Amniotic epithelial cell (primary cell): Measurements from ENCODE around the gene IL17REL.
"Not testable (repeated sequence)": the region's sequence is repeated elsewhere in the genome, so short reads cannot be mapped to it uniquely, and the experiment has no call there.

Experiments used
- DNase-seq: peaks from one replicate; pipeline ENCODE4 v3.0.0-alpha.2; 2010; ENCODE audit warnings: low read depth

IL17REL gene

DNA sequence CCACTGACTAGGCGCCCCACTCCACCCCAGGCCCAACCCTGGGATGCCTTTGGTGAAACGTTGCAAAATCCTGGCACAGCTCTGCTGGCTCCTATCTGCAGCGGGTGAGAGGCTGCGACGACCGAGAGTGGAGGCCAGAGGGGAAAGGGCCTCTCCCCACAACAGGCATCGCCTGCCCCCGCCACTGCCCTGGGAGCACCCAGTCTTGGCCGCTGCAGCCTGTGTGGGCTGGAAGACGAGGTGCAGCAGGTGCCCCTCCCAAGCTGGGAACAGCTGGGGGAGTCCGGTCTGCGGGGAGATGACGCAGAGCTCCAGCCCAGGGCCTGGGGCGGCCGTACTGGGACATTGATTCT is 56.2 kb downstream of the IL17REL start:
- DNase-seq, result peak; percentile 59

DNA sequence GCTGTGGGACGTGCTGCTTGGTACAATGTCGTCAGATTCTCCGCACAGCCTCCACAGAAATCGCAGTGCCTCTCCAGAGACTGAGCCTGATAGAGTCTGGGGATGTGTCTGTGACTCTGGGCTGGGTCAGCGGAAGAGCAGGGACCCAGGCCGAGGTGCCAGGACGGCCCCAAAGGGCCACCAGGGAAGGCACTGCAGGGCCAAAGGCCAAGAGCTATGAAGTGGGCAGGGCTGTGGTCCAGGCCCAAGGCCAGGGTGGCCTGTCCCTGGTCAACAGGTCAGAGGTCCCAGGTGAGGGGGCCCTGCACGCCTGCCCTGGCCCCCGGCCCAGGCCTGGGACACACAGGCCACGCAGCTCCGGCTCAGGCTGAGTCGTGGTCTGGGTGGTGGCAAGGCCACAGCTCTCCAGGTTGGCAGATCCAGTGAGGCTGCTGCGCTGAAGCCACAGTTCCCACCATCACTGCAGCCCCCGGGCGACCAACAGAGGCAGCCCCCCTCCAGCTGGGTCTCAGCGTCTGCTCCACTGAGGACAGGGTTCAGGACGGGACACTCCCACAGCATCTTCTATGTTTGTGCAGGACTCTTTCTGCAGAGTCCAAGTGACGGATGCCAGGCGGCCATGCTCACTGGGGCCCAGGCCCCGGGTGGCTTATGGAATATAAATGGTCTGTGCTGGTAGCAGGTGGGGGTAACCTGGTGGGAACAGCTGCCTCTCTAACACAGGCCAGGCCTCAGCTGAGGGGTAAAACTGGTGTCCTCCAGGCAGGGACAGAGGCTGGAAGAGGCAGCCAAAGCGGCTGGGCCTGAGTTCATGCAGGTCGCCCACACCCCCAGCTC is 56.8 kb downstream of the IL17REL start:
- no peak for DNase-seq

DNA sequence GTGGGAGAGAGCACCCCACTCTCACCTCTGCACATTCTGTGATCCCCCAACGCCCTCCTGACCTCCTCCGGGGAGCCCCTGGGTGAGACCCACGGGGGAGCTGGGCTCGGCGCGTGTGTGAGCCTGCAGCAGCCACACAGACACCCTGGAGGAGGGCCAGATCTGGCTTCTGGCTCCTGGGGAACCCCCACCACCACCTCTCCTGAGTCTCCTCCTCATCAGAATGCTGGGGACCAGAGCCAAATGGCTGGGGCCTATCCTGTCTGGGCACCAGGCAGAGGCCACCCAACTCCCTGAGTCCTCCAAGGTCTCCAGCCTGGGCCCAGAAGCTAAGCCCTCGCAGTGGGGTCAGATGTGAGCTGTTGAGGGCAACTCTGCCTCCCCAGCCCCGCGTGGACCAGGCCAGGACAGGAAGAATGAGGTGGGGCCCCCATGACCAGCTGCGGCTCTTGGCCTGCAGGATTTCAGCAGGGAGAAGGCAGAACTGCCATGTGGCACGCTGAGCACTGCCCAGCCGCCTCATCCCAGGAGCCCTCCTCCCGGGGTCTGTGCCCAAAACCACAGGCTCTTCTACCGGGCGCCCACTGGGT is 57.5 kb downstream of the IL17REL start:
- DNase-seq, result no peak

DNA sequence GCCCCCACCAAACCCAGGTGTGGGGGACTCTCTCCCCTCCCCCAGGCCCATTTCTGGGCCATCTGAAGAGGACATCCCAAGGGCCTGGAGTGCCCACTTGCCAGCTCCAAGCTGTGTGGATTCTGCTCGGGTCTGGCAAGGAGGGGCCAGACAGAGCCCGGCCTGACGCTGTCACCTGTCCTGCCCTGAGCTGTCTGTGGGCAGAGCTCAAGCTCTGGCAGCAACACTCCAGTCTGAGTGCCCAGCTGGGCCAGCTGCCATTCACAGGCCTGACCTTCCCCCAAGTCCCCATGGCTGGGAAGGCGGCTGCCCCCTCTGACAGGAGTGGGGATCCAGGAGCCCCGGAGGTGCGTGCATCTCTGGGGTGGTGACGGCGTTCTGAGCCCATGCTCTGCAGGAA is 58.2 kb downstream of the IL17REL start:
- DNase-seq, result no peak

DNA sequence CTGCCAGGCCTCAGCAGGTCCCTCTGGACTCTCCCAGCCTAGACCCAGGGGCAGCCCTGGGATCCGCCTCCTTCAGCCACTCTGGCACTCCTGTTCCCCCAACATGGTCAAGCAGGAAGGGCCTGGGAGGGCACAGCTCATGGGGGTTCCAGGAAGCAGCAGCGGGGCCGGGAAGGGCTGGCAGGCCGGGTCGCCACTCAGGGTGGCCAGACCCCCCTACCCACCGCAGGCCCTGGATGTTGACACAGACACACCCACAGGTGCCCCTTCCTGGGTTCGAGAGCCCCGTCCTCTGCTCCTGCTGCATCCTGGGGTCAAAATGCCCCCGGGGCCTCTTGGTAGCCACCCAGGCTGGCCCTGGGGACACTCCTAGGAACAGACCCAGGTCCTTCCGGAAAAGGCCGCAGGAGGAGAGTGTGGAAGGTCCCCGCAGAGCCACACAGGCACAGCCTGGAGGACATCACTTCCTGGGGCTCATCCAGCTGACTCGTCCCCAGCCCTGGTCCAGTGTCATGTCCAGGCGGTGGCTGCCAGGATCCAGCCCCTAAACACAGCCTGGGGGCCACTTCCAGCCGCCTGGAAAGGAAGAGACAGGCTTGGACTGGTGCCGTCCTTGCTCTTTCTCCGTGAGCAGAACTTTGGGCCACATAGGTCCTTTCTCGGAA is 58.8 kb downstream of the IL17REL start:
- DNase-seq, result no peak

DNA sequence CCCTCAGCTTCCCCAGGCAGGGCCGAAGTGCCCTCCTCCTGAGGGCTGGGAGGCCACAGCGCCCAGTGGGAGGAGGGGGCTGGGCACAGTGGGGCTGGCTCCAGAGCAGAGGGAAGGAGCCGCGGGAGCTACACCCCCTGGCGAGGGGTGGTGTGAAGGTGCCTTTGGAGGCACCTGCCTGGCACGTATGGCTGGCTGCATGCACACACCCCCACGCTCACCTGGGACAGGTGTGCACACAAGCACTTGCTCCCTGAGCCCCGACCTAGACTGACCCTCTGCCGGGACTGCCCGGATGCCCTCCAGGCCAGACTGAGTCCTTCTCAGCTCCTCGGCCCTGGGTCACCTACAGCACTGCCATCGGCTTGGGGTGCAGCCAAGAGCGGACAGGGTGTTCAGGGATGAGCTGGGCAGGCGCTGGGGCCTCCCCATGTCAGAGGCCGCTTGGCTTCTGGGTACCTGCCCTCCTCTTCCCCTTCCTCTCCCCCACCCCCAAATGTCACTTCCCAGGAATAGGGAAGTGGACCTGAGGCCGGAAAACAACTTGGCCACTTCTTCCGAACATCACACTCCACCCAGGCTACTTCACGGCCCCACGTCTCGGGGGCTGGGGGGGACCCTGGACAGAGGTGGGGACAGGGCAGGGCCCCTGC is 59.4 kb downstream of the IL17REL start:
- no peak for DNase-seq

DNA sequence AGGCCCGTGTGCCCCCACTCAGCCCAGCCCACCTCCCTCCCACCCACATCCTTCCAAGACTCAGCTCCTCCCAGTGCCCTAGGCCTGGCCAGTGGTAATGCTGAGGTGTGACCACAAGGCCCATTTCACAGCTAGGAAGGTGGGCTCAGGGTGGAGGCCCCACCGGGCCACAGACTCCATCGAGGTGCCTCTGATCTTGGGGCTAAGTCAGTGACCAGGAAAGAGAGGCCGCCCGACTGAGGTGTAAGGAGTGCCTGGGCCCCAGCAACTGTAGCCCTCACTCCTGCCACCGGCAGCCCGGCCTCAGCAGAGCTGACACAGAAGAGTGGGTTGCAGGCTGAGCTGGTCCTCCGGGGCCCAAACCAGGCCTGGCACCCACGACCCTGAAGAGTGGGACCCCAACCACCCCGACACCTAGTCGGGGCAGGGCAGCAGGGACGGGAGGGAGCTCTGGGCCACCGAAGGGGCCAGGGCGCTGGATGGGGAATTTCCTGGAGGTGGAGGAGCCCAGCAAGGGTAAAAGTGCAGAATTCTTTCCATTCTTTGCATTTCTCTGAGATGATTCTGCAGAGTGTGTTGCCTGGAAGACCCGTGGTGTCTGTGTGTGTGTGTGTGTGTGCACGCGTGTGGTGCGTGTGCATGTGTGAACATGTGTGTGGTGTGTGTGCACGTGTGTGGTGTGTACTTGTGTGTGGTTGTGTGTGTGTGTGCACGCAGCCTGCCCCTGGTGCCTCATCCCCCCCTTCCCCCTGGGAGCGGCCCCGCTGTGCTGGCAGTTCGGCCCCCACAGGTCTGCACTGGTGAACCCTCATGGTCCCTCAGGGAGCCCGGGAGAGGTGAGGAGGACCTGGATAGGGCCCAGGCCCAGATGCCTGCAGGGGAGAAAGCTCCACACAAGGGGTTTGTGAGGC is 60.3 kb downstream of the IL17REL start:
- DNase-seq, result peak; percentile 85

DNA sequence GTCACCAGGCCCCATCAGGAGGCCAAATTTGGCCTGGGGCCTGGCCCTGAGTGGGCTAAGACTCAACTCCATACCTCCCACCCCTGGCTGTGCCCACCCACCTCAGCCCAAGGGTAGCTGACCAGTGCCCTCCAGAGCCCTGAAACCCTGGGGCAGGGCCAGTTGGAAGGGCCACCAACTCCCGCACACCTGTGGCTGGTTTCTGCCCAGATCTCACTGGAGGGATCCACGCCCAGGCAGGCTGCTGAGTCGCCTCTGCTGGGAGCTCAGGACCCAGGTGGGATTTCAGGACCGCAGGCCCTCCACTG is 60.9 kb downstream of the IL17REL start:
- DNase-seq, result no peak

DNA sequence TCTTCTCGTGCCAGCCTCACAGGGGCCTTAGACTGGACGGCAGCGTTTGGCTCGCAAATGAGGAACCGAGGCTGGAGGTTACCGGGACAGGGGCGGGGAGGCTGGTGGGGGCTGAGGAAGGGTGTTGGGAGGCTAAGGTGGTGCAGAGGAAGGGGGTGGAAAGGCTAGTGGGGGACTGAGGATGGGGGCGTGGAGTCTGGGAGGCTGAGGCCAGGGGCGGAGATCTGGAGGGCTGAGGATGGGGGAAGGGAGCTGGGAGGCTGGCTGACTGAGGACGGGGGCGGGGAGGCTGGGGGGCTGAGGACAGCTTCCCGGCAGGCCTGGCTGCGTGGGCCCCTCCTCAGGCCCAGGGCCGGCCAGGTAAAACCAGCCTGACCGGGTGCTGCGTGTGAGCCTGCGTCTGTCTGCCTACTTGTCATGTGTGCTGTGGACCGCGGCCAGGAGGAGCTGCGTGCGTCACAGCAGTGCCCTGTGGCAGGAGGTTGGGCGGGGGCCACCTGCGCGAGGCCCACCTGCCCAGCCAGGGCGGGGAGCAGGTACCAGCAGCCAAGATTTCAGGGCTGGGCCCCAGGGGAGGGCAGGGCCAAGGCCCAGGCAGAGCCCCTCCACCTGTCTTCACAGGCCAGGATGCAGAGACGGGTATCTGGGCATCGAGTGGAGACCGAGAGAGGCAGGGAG is 61.4 kb downstream of the IL17REL start:
- DNase-seq, result no peak

DNA sequence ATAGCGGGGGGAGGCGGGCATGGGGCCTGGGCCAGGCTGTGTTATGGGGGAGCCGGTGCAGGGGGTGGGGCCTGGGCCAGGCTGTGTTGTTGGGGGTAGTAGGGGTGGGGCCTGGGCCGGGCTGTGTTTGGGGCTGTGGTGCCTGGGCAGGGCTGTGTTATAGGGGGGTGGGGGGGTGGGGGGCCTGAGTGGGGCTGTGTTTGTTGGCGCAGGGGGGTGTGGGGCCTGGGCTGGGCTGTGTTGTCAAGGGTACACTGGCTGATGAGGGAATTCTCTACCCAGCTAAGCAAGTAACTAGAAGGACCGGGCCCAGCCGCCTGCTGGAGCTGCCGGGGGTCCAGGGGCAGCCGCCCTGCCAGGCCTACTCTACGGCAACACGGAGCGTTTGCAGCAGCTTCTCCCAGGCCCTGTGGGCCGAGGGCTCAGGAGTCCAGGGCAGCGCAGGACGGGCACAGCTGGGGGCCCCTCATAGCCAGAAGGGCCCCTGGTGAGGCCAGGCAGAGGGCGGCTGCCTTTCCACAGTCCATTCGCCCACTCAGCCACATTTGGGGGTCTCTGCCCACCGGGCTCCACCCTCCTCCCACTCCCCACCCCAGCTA is 62.1 kb downstream of the IL17REL start:
- no peak for DNase-seq

DNA sequence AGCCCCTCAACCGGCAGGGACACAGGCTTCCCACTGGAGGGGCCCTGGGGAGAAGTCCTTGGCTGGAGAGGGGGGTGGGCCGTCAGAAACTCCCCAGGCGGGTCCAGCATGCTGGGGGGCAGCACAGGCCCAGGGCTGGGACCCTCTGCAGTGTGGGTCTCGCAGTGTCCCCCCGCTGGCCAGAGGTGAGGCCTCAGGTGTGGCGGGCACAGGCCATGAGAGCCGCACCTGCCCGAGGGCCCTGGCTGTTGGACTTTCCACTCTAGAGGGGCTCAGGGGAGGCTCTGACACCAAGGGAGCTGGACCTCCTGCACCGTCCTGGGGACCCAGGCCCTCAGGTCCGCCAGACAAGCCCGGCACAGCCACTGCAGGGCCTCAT is 62.7 kb downstream of the IL17REL start:
- DNase-seq, result no peak

DNA sequence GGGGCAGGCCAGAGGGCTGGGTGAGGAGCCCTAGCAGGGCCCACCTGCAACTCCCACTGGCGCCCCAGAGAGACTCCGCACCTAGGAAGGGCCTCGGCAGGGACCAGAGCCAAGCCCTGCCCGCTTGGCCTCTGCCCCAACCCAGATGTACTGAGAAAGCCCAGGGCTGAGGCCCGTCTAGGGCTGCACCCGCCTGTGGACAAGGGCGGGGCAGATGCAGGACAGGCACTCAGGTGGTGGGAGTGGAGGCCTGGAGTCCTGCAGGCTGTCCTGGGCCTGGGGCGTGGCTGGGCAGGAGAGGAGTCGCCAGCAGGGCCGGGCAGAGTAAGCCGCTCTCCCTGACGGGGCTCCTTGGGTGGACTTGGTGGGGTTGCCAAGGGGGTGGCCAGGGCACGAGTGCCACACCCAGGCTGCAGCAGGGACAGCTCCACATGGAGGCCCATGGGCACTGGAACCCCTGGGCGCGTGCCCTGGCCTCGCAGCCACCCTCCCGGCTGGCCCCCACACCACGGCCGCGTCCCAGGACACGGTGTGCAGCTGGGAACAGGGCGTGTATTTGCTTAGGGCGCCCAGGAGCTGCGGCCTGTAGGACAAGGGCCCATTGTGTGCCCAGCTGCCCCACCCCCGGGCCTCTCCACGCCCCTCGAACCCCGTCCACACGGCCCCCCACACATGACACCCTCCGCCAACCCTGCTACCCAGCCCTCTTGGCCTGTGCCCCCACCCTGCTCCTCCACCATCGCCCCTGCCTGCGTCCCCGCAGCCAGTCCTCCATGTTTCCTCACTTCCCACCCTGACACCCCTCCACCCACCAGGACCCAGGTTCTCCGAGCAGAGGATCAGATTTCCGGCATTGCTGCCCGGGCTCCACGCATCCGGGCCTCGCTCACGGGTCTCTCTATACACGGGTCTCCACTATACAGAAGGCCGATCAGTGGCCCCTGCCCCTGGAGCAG is 63.3 kb downstream of the IL17REL start:
- DNase-seq, result no peak

DNA sequence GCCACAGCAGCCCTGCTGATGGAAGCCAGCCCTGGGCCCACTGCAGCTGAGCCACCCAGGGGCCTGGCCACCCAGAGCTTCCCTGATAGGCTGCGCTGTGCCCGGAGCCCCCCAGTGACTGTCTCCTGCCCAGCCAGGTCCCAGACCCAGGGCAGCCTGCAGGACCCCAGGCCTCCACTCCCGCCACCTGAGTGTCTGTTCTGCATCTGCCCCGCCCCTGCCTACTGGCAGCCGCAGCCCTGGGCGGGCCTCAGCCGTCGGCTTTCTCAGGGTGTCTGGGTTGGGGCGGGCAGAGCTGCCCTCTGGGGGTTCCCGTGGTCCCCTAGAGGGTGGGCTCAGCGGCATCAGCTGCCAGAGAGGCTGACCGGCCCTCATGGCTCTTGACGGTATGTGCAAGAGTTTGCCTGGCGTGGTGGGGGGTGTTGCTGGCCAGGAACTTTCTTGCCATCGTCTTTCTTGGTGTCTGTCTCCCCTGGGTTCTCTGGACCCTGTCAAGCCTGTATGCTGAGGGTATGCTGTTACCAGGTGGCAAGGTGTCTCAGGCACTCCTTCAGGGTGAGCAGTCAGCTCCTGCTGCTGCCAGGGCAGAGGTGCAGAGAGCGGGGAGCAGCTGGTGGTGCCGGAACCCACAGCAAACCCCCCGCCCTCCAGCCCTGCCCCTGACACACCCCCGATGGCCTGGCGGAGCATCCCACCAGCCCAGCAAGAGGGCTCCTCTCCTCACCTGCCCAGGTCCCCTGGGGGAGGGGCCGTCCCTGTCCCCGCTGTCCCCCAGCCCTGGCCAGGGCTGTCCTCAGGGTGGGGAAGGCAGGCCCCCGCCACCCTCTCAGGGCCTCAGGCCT is 64.2 kb downstream of the IL17REL start:
- no peak for DNase-seq

DNA sequence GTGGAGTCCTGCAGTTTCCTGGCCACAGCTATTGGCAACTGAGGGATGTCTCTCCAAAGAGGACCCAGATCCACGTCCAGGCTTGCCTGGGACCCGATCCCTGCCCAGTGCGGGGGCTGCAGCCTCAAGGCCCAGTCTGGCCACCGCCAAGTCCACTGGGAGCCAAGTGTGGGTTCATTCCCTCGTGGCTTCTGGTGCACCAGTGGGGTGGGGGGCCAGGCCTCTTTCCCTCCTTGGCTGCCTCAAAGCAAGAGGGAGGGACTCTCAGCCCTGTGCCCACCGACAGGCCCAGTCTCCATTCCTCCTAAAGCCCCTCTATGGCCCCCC is 65.3 kb downstream of the IL17REL start:
- no peak for DNase-seq

DNA sequence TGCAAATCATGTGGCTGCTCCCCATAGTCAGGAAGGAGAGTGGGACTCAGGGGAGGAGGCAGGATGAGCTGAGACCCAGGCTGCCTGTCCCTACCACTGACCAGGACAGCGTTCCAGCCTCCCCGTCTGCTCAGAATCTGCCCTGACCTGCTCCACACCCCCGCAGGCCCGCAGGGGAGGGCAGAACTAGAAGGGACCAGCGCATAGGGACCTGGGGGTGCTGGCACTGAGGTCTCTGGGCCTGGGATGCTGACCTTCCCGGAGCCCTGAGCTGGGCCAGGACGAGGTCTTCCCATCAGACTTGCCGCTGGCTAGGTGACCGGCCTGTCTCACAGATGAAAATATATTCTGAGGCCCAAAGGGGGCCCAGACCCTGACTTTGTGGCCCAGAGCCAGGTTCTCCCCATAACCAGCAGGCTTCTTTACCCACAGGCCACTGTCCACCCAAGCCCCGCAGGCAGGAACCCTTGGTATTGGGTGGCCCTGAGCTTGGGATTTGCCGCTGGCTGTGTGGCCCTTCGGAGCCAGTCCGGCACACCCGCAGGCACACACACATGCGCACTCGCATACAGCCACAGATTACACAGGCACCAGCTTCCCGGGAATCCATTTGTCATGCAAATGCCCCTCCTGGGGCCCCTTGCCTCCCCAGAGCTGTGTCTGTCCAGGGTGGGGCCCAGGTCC is 65.8 kb downstream of the IL17REL start:
- no peak for DNase-seq

DNA sequence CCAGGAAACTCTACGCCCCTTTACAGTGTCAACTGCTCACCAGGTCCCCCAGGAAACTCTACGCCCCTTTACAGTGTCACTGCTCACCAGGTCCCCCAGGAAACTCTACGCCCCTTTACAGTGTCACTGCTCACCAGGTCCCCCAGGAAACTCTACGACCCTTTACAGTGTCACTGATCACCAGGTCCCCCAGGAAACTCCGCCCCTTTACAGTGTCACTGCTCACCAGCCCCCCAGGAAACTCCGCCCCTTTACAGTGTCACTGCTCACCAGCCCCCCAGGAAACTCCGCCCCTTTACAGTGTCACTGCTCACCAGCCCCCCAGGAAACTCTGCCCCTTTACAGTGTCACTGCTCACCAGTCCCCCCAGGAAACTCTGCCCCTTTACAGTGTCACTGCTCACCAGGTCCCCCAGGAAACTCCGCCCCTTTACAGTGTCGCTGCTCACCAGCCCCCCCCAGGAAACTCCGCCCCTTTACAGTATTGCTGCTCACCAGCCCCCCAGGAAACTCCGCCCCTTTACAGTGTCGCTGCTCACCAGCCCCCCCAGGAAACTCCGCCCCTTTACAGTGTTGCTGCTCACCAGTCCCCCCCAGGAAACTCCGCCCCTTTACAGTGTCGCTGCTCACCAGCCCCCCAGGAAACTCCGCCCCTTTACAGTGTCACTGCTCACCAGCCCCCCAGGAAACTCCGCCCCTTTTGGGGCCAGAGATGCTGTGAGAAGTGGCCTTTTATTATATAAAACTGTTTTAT is 67.3 kb downstream of the IL17REL start:
- DNase-seq, result not testable (repeated sequence)
